HUES6 (cell line): ENCODE measurements around the gene SLC46A2.

ENCODE experiments used
- H3K27ac ChIP-seq: 2 replicates; pipeline ENCODE4 v1.7.0; 2013; ENCODE audit warnings: low read depth, mild to moderate bottlenecking, low read length, inconsistent platforms
- H3K27me3 ChIP-seq: 2 replicates; pipeline ENCODE4 v1.6.1; 2013; ENCODE audit warnings: low read length; ENCODE audit not compliant: control insufficient read depth, insufficient read depth
- H3K36me3 ChIP-seq: 2 replicates; pipeline ENCODE4 v1.6.1; 2013; ENCODE audit warnings: low read length; ENCODE audit not compliant: control insufficient read depth, insufficient read depth
- H3K4me1 ChIP-seq: 2 replicates; pipeline ENCODE4 v1.6.1; 2013; ENCODE audit warnings: low read length; ENCODE audit not compliant: control insufficient read depth, insufficient read depth
- H3K4me3 ChIP-seq: 2 replicates; pipeline ENCODE4 v1.5.1; 2013; ENCODE audit warnings: low read depth, low read length
- H3K9ac ChIP-seq: one replicate; pipeline ENCODE4 v1.6.1; 2013; ENCODE audit warnings: mild to moderate bottlenecking, low read length
- H3K9me3 ChIP-seq: 2 replicates; pipeline ENCODE4 v1.6.1; 2013; ENCODE audit warnings: low read depth, low read length; ENCODE audit not compliant: control insufficient read depth, insufficient read depth

SLC46A2 gene

DNA sequence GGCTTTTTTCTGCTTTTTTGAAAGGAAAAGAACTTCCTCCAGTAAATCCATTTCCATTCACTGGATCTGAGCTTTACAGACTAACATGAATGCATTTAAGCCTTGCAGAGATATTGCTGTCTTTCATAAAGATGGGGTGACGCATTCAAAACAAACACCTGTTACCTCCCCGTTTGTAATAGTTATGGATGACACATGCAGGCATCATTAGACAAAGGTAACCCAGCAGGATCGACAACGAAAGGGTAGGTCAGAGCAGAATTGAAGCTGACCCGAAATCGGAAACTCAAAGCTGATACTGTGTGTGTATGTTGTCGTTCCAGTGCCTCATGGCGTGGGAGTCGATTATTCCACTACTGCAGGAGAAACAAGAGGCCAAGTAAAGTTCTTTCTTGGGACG, 22.2 kb downstream of the SLC46A2 start:
- Histone ChIP-seq H3K4me3 (no peak overlapping the region), H3K27me3 (no peaks in the 10 kb centered on the region), H3K36me3 (peaks cover 20% of the 10 kb centered on the region), H3K4me1 (peaks cover 8% of the 10 kb centered on the region; the same call in 1 of the 2 replicates), H3K27ac (no peak overlapping the region), H3K9me3 (no peaks in the 10 kb centered on the region), H3K9ac (no peak overlapping the region)

DNA sequence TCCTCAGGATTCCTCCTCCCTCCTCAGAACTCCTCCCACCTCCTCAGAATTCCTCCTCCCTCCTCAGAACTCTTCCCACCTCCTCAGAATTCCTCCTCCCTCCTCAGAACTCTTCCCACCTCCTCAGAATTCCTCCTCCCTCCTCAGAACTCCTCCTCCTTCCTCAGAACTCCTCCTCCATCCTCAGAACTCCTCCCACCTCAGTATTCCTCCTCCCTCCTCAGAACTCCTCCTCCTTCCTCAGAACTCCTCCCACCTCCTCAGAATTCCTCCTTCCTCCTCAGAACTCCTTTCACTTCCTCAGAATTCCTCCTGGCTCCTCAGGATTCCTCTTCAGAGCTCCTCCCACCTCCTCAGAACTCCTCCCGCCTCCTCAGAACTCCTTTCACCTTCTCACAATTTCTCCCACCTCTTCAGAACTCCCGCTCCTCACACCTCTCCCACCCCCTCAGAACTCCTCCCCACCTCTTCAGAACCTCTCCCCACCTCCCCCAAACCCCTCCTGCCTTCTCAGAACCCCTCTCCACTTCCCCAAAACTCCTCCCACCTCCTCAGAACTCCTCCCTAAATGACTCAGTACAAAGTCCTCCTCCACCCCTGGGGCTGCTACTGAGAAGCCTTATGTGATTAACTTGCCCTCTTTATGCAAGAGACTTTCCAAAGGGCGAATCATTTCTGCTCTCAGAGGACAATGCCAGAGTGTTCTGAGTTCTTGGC, 23.2 kb downstream of the SLC46A2 start:
- Histone ChIP-seq H3K36me3 (peaks cover 20% of the 10 kb centered on the region), H3K9ac (no peak overlapping the region), H3K4me3 (no peak overlapping the region), H3K27ac (no peak overlapping the region), H3K9me3 (no peaks in the 10 kb centered on the region), H3K4me1 (peaks cover 8% of the 10 kb centered on the region; the same call in 1 of the 2 replicates), H3K27me3 (no peaks in the 10 kb centered on the region)

DNA sequence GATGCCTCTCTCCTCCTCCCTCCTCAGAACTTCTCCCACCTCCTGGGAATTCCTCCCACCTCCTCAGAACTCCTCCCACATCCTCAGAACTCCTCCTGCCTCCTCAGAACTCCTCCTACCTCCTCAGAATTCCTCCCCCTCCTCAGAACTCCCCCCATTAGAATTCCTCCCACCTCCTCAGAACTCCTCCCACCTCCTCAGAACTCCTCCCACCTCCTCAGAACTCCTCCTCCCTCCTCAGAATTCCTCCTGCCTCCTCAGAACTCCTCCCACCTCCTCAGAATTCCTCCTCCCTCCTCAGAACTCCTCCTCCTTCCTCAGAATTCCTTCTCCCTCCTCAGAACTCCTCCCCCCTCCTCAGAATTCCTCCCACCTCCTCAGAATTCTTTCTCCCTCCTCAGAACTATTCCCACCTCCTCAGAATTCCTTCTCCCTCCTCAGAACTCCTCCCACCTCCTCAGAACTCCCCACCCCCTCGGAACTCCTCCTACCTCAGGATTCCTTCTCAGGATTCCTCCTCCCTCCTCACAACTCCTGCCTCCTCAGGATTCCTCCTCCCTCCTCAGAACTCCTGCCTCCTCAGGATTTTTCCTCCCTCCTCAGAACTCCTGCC, 23.9 kb downstream of the SLC46A2 start:
- Histone ChIP-seq H3K9me3 (no peaks in the 10 kb centered on the region), H3K36me3 (peaks cover 18% of the 10 kb centered on the region), H3K9ac (no peak overlapping the region), H3K4me1 (peaks cover 8% of the 10 kb centered on the region; the same call in 1 of the 2 replicates), H3K27ac (no peak overlapping the region), H3K27me3 (no peaks in the 10 kb centered on the region), H3K4me3 (no peak overlapping the region)

DNA sequence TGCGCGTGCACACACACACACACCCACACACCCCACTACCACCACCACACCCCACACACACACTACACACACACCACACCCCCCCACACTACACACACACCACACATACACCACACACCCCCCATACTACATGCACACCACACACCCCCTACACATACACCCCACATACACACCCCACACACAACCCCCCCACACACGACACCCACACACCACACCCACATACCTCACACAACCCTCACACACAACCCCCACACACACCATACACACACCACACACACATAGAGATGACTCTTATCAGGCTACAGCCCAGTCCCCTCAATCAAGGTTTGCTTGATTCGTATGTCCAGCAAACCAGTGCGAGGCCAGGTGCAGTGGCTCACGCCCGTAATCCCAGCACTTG, 25.7 kb downstream of the SLC46A2 start:
- no peaks in the 10 kb centered on the region; the same call in 1 of the 2 replicates for H3K9me3 ChIP-seq
- no peak overlapping the region for H3K9ac ChIP-seq
- H3K36me3 ChIP-seq: peaks cover 11% of the 10 kb centered on the region; the same call in 1 of the 2 replicates
- peaks cover 8% of the 10 kb centered on the region; the same call in 1 of the 2 replicates for H3K4me1 ChIP-seq
- no peaks in the 10 kb centered on the region for H3K27me3 ChIP-seq
- H3K4me3 ChIP-seq: no peak overlapping the region
- no peak overlapping the region for H3K27ac ChIP-seq

DNA sequence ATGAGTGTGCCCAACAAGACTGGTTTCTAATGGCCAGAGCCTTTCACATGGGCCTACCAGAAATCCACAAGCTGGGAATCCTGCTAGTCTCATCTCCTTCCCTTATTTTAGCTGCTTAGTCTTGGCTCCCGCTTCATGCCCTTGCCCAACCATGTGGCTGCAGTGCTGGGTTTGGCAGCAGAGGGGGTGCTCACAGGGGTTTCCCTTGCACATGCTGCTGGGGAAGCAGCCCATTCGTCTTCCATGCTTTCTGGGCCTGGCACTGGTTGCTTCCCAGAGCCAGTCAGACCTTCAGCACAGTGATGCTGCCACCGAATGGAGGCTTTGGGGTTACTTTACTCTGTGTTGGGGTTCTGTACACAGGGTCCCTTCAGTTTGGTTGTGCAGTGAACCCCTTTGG, 26.3 kb downstream of the SLC46A2 start:
- H3K9ac ChIP-seq: no peak overlapping the region
- H3K4me3 ChIP-seq: no peak overlapping the region
- peaks cover 8% of the 10 kb centered on the region; the same call in 1 of the 2 replicates for H3K36me3 ChIP-seq
- H3K27me3 ChIP-seq: no peaks in the 10 kb centered on the region
- H3K4me1 ChIP-seq: peaks cover 8% of the 10 kb centered on the region; the same call in 1 of the 2 replicates
- no peaks in the 10 kb centered on the region; the same call in 1 of the 2 replicates for H3K9me3 ChIP-seq
- H3K27ac ChIP-seq: no peak overlapping the region

DNA sequence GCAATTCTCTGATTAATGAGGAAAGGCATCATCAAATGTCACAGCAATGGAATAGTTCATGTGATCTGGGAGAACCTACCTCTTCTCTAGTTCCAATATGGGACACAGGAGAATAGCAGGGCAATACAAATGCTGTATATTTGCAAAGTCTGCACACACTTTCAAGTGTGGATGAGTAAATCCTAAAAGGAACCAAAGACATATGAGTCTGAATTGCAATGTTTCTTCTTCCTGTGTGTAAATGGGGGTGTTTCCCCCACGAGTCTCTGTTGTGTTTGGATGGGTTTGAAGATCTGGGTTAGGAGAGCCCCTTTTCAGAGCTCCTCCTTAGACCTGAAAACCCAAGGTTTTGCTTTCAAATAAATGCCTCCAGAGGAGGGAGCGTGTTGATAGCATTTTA, 26.9 kb downstream of the SLC46A2 start:
- Histone ChIP-seq H3K9me3 (no peaks in the 10 kb centered on the region; the same call in 1 of the 2 replicates), H3K36me3 (peaks cover 3% of the 10 kb centered on the region; the same call in 1 of the 2 replicates), H3K27me3 (no peaks in the 10 kb centered on the region), H3K4me1 (peaks cover 8% of the 10 kb centered on the region; the same call in 1 of the 2 replicates), H3K4me3 (no peak overlapping the region), H3K27ac (no peak overlapping the region), H3K9ac (no peak overlapping the region)

DNA sequence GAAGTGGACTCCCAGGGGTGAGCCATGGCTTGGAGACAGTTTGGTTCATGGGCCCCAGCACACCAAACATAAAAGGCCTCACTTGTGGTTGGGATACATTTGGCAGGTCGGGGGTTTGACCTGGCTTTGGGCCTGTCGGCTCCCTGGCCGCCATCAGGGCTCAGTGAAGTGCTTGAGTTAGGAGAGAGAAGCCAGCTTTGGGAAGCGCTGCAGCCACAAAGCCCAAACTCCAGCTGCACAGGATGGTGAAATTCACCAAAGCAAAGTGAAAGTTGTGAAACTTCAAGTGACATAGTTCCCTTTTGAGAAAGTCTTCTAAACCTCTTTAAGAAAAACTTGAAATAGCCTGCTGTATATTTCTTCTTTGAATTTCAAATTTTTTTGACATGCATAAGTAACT, 27.5 kb downstream of the SLC46A2 start:
- H3K9me3 ChIP-seq: no peaks in the 10 kb centered on the region; the same call in 1 of the 2 replicates
- peaks cover 8% of the 10 kb centered on the region; the same call in 1 of the 2 replicates for H3K4me1 ChIP-seq
- no peak overlapping the region for H3K9ac ChIP-seq
- no peak overlapping the region for H3K4me3 ChIP-seq
- no peak overlapping the region for H3K27ac ChIP-seq
- H3K27me3 ChIP-seq: no peaks in the 10 kb centered on the region
- H3K36me3 ChIP-seq: no peaks in the 10 kb centered on the region; the same call in 1 of the 2 replicates

DNA sequence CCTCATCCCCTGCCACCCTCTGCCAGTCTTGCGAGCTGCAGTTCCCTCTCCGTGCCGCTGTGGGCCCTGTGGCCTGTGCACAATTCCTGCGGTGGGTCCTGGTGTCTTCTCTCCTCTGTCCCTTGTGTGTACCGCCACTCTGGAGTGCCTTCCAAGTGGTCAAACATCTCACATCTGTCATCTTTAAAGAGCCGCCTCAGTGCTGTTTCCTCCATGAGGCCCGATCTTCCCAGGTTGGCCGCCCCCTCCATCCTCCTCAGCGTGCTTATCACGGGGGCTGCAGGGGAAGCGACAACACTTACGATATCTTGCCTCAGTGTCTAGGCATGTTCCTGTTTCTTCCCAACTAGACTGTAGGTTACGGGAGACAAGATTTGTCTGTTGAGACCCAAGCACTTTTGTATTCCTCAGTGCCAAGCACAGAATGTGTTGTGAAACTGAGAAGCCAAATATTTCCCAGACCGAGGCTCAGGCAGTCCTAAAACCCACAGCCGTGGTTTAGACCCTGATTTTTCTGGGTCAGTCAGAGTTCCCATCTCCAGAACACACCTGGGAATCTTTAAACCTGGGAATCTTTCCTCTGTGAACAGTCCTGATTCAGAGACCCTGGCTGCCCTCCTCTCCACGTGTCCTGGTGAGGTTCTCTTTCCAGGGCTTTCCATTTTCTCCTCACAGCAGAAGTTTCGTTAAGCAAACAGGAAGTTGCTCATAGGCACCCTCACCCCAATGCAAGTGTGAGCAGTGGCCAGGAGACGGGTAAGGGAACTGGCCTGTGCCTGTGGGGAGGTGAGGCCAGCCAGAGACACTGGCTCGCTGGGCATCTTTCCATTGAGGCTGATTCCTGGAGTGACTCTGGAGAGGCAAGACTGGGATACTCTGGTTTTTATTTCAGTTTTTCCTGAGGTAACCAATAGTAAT, 28.8 kb downstream of the SLC46A2 start:
- Histone ChIP-seq H3K27me3 (no peaks in the 10 kb centered on the region), H3K36me3 (no peaks in the 10 kb centered on the region; the same call in 1 of the 2 replicates), H3K4me1 (peaks cover 4% of the 10 kb centered on the region; the same call in 1 of the 2 replicates), H3K9me3 (no peaks in the 10 kb centered on the region; the same call in 1 of the 2 replicates), H3K27ac (no peak overlapping the region), H3K4me3 (no peak overlapping the region), H3K9ac (no peak overlapping the region)

DNA sequence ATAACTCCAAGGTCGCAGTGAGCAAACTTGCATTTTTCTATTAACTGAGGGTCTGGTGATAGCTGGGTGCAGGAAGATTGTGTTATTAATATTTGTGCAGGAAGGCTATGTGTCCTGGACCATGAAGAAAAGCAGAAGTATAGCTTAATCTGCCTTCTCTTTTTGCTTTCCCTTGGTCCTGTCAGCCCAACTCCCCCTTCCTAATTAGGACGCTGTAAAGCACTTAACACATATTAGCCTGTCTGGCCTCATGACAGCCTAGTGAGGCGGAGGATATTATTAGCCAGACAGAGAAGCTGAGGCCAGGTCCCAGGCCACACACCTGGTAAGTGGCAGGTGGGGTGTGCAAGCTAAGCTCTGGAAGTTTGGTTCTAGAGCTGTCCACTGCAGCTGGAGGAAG, 29.5 kb downstream of the SLC46A2 start:
- no peaks in the 10 kb centered on the region; the same call in 1 of the 2 replicates for H3K36me3 ChIP-seq
- no peaks in the 10 kb centered on the region; the same call in 1 of the 2 replicates for H3K9me3 ChIP-seq
- H3K27ac ChIP-seq: no peak overlapping the region
- no peak overlapping the region for H3K9ac ChIP-seq
- H3K4me3 ChIP-seq: no peak overlapping the region
- H3K4me1 ChIP-seq: peaks cover under 1% of the 10 kb centered on the region; the same call in 1 of the 2 replicates
- H3K27me3 ChIP-seq: no peaks in the 10 kb centered on the region

DNA sequence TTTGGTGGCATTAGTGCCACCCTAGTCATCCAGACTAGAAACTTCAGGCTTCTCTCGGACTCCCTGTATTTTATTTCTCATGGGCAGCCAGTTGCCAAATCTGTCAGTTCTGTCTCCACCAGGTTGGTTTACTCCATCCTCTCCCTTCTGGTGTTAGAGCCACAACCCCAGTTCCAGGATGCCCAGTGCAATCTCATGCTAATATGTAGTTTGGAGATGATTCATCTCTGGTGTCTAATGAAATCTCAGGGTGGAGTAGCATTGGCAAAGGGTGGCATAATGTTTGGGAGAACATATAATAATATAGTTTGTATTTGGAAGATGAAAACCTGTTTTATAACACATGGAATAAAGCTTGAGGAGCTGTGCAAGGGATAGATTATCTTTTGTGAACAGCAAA, 30.2 kb downstream of the SLC46A2 start:
- H3K27ac ChIP-seq: no peak overlapping the region
- H3K4me1 ChIP-seq: no peaks in the 10 kb centered on the region
- no peaks in the 10 kb centered on the region; the same call in 1 of the 2 replicates for H3K9me3 ChIP-seq
- no peak overlapping the region for H3K9ac ChIP-seq
- H3K27me3 ChIP-seq: no peaks in the 10 kb centered on the region
- no peaks in the 10 kb centered on the region; the same call in 1 of the 2 replicates for H3K36me3 ChIP-seq
- no peak overlapping the region for H3K4me3 ChIP-seq
